Raji (cell line): ENCODE measurements around the gene DIDO1.

Experiments used
- POLR2A ChIP-seq: IDR thresholded peaks from 2 replicates; pipeline ENCODE4 v1.6.1; 2011; ENCODE audit warnings: low read depth, low read length, control low read depth; ENCODE audit not compliant: insufficient read depth

Gene DIDO1

DNA sequence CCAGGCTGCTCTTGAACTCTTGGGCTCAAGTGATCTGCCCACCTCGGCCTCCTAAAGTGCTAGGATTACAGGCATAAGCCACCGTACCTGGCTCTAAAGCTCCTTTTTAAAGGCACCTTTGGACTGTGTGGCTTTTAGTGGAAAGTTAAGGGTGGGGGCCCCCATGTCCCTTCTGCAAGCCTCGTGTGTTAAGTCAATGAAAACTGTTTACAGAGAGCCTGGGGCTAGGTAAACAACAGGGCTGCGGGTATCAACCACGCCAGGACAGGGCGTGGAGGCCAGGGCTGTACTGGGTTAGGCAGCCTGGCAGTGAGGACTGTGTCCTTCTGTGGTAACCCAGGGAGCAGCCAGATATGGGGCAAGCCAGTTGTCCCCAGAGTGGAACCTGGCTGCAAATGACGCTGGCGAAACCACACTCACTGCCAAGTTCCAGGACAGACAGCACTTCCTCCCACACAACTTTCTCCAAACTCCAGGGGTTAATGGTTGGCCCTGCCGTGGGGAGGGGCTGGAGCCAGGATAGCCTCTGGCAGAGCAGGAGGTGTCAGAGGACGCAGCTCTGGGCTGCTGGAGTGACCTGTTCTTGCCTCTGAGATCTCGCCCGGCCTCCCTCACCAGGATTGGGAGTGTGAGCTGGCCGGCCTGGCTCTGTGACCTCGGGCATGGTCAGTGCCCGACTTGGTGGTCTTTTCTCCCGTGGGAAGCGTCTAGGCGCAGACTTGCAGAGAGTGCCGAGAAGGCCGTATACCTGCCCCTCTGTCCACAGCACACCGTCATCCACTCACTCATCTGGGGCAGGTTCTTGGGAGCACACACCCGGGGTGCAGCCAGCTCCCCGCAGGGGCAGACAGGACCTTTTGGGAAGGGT is 29.4 kb upstream of the DIDO1 start:
- no peak for TF ChIP-seq POLR2A

DNA sequence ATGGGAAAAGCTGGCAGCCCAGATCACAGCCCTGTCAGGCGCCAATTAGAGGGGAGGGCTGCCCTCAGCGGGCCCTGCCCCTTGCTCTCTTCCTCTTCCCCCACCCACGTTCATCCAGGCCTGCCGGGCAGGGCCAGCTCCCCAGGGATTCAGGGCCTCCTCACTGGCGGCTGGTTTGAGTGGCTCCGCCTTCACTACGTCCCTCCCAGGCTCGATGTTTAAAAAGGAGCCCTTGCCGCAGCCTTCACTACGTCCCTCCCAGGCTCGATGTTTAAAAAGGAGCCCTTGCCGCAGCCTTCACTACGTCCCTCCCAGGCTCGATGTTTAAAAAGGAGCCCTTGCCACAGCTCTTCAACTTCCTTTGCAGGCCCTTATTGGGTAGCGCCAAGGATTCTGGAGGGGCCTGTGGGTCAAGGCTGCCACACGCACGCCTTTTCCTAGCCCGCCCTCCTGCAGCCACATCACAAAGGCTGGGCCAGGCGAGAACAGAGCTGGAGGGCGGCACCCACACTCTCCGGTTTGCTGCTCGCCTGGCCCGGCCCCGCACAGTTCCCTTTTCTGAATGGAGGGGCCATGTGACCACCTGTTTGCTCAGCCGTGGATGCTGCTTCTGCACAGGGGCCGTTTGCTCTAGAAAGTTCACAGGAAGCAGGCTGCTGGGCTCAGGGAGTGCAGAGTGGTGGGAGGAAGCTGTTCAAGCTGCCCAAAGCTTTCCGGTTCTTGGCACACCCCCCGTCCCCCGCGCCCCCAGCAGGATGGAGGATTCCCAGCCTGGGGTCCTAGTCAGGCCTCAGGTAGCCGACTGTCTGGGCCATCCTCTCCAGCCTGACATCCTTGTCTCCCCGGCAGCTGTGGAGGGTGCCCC is 27.8 kb upstream of the DIDO1 start:
- TF ChIP-seq POLR2A = peak; percentile 65

DNA sequence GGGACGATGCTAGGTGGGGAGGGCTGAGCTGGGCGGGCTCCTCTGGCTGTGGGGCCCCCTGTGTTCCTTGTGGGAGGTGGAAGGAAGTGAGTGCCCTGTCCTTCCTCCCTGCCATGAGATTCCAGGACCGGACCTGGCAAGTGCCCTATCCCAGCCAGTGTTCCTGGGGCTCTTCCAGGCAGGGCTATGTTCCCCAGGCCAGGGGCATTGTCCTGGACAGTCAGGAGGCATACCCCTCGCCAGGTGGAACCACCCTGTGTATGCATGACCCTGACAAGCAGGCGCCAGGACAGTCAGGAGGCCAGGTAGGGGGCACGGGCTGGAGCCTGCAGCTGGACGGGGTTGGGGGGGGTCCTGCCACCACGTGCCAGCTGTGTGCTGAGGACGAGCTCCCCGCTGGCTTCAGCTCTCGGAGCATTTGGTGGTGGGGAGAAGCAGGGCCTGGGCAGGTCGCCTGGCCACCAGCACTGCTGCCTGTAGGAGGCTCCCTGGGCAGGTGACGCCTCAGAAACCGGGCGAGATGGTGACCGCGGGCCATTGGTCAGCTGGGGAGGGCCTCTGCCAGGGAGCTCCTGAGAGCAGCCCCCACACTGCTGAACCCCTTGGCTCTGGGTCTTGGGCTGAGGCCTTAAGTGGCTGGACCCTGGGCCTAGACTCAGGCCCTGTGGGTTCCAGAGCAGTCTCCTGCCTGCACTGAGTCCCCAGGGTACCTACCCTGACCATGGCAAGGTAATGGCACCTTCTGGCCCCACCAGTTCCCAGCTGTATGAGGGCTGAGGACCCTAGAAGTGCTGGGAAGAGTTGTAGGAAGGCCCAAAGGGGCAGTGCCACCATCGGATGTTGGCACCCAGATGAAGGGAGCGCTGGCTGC is 26.9 kb upstream of the DIDO1 start:
- TF ChIP-seq POLR2A = no peak

DNA sequence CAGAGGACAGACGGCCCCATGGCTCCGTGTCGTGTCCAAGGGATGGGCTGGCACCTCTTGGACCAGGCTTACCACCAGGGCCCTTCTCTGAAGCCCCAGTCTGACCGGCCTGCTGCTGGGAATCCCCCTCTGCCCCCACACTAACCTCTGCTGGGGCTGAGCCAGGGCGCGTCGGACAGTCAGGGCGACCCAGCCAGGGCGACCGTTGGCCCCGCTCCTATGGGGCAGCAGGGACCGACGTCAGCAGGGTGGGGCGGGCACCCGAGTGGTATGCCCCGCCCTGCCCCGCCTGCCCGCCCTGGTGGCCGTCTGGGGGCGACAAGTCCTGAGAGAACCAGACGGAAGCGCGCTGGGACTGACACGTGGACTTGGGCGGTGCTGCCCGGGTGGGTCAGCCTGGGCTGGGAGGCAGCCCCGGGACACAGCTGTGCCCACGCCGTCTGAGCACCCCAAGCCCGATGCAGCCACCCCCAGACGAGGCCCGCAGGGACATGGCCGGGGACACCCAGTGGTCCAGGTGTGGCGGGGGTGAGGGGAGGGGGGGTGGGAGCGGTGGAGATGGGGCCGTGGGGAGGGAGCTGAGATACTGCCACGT is 26.2 kb upstream of the DIDO1 start, which contains the start of gene SLC17A9:
Gene SLC17A9 (plus strand): TSS at position 337 of the 595 bp plus-strand sequence. CDS start 122 bp downstream, at position 459.
- TF ChIP-seq POLR2A = peak; percentile 74

DNA sequence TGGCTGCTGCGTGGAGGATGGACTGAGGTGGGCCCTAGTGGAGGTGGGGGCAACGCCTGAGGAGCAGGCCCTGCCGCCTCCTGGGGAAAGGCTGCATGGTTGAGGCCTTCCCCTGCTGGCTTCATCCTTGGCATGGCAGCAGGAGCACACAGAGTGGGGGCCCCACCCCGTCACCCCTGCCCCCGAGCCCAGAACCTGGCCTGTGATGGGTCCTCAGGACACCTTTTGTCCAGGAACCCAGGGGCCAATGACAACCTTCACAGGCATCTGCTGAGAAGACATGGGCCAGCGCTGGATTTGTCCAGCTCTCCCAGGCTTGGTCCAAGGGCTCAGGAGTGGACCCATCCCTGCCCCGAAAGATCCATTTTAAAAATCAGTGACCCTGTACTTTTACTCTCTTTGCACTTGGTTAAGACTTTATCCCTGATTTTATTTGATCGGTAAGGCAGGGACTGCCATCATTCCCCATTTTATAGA is 25.6 kb upstream of the DIDO1 start:
- TF ChIP-seq POLR2A = no peak

DNA sequence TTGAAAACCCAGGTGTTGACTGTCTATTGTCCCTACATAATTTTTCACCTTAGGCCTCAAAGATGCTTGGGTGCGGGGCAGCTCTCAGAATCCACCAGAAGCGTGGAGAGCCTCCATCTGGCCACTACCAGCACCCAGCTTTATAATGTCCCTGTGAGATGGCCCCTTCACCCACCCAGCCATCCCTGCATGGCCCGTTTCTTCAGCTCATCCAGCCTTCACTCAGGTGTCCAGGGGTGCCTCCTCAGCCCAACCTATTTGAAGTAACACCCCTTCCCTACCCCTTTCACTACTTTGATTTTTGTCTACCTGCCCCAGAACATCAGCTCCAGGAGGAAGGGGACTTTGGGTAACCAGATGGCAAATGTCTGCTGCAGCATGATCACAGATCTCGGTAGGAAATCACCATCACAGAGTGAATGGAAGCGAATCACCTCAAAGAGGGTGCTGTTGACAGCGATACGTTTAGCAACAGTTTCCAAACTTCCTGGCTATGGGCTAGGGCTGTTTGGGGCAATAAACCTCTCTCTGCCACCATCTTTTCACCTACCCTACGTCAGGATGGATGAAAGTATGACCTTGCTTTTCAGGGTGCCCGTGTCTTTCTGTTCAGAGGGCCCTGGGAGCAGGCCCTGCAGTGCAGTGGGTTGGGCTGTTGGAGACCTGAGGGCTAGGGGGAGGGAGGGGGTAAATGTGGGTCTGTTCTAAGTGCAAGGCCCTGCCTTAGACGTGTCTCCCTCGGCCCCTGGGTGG is 25.0 kb upstream of the DIDO1 start:
- TF ChIP-seq POLR2A = no peak

DNA sequence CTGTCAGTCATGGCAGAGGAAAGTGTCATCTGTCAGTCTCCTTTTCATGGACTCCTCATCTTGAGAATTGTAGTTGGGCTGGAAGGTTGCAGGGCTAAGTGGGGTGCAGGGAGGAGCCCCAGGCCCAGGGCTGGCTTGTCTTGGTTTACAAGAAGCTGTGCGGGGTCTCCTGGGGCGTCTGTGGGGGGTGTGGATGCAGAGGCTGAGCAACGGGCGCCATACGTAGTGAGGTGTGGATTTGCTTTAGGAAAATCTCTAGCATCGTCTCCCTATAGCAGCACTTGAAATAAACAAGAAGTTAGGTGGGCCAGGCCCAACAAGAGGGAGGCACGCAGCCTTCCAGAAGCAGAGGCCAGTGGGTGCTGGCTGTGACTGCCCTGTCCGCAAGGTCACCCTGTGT is 24.4 kb upstream of the DIDO1 start:
- no peak for TF ChIP-seq POLR2A

DNA sequence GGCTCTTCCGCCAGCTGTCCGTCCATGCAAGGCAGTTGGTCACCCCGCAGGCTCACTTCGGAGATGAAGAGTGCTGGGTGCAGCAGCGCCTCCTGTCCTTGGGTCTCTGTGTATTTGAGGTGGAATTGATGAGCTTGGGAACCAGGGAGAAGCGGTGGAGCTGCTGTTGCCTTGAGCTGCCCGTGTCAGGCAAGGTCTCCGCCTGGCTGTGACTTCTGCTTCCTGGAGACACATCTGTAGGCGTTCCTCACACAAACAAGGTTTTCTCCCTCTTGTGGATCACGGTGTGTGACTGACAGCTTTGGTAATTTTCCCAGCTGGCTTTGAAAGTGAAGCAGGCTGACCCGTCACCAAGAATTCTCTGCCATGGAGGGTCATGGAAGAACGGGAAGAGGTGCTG is 23.7 kb upstream of the DIDO1 start:
- no peak for TF ChIP-seq POLR2A

DNA sequence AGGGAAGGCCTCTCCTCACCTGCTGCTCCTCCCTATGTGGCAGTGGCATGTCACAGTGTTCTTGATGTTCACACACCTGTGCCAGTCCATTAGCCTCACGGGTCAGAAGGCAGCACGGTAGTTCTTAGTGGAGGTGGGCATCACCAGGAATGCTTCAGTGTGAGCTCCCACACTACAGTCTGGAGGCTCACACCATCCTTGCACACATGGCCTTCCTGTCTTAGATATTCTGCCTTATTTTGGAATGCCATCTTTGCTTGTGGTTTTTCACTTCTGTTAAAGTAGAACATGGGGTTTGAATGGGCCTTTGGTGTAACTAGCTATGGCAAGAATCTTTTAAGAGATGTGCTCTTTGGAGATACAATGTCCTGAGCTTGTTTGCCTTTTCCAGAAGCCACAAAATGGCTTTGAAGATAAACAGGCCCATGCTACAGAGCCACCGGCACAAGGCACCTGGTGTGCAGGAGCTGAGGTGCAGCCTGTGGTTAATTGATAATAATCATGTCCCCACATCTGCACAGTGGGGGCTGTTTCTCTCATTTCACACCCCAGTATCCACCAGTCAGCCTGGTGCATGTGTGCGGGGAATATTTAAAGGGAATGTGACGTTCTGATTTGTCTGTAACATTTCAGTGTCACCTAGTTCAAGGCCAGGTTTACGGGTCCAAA is 23.0 kb upstream of the DIDO1 start:
- no peak for TF ChIP-seq POLR2A

DNA sequence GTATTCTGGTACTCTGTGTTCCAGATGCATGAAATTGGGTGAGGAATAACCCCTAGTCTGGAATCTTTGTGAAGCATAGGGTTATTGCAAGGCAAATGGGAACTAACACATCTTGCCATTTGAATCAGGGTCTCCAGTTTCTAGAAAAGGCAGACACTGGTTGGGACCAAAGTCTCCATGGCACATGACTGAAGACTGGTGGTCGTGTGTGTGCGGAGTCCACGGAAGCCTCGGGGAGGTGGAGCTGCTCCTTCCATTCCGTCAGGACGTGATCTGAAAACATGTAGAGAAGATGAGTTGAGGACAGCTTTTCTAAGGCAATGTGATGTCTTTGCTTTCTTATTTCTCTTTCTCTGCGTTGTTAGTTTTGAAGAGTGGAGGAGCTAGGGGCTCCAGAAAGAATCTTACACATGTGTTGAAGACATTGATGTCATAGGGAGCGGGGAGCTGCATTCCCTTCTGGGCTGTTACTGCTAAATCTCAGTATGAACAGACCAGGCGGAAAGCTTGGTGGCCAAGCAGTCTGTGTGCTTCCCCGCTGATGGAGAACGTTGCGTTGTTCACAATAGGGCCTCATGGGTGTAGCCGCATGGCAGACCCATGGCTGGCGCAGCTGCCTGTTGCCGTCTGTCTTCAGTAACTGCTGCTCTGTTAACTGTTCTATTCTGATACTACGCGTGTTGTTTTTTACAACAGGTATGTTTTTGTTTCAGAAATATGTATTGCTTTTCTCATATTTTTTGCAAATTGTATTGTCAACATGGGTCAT is 21.4 kb upstream of the DIDO1 start:
- no peak for TF ChIP-seq POLR2A

DNA sequence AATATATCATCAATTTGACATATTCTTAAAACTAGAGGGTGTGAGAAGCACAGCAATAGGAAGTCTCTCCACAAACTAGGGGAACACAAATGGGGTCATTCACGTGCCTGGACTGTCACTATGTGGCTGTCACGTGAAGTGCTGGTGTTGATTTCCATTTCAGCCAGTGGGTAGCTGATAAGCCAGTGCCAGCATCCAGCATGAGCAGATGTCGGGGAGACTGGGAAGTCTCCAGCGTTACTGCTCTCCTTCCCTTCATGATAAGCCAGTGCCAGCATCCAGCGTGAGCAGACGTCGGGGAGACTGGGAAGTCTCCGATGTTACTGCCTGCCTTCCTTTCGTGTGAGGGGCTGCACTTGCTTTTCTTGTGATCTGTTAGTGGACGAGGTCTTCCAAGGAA is 20.6 kb upstream of the DIDO1 start:
- TF ChIP-seq POLR2A = no peak

DNA sequence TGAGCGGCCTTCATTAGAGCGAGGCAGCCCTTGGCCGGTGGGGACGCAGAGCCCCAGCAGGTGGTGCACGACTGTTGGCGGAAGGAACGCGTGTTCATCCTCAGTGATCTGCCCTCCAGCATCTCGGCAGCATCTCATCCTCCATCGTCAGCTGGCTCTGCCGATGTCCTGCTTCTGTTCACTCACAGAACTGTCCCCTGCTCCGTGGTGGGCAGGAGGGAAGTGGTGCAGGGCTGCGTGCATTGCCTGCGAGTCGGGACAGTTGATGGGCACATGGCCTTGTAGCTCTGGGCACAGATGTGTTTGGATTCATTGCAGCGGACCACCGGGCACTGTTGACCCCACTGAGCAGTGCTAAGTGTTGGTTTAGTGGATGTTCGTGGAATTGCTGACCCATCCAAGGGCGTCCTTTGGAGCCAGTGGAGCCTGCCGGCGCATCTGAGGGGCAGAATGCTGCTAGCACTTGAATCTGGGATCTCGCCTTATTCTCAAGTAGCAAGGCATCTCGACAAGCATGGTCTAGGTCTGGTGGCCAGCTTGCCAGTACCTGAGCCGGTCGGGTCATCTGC is 19.6 kb upstream of the DIDO1 start:
- no peak for TF ChIP-seq POLR2A
